GM04504 (cell line): ENCODE results near the gene LMAN2L.

Source experiments
- DNase-seq: peaks from one replicate; pipeline ENCODE4 v3.0.0-alpha.2; 2012; ENCODE audit warnings: low read depth

Gene LMAN2L

DNA sequence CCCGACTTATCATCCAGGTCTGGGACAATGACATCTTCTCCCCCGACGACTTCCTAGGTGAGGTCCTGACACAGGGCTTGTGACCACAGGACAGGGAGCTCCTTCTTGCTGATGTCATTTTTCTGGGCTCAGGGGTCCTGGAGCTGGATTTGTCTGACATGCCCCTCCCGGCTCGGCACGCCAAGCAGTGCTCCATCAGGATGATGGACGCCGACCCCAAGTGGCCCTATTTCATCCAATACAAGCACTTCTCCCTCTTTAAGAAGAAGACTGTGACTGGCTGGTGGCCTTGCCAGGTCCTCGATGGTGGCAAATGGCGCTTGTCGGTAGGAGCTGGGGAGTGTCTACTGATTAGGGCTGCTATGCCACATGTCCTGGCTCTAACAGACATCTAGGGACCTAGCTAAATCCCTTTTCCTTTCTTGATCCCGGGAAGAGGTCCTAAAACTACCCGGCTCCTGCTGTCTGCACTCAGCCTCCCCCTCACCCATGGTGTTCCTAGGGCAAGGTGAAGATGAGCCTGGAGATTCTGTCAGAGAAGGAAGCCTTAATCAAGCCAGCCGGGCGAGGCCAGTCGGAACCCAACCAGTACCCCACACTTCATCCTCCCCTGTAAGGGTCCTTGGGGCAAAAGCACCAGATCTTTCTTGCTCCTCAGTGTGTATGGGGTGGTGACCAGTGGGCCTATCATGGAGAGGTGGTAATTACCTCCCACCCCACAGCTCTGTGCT, 36.7 kb downstream of the LMAN2L start:
- DNase-seq: no peak

DNA sequence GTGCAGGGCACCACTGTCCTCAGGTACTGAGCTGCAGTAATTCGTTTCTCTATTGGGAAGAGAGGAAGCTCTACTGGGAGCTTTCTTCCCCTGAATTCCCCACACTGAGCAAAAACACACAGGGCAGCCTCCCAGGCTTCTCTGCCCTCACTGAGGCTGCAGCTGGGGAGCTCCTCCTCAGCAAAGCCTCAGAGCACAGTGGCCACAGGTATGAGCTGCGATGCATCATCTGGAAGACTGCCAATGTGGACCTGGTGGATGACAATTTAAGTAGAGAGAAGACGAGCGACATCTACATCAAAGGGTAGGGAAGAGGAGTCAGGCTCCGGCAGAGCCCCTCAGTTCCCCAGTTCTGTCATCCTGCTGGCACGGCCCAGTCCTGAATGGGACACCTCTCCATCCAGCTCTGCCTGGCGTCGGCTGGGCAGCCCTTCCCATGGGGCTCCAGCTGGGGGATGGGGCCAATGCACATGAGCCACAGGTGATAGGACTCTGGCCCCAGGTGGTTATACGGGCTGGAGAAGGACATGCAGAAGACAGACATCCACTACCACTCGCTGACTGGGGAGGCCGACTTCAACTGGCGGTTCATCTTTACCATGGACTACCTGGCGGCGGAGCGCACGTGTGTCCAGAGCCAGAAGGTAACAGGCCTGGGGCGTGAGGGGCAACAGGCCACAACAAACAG, 37.6 kb downstream of the LMAN2L start:
- DNase-seq: no peak

DNA sequence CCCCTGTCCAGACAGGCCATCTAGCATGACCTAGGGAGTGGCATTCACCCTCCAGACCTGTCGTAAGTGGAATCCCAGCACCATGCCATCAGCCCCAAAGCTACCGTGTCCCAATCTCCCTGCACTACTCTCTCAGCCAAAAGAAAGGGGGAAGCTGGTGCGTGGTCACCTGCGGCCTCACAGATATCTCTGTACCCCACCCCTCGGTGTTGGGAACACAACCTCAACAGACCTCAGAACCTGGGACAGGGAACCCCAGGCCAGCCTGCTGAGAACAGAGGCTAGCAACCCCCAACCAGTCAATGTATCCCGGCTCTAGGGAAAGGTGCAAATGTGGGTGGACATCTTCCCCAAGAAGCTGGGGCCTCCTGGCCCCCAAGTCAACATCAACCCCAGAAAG, 38.2 kb downstream of the LMAN2L start:
- no peak for DNase-seq

DNA sequence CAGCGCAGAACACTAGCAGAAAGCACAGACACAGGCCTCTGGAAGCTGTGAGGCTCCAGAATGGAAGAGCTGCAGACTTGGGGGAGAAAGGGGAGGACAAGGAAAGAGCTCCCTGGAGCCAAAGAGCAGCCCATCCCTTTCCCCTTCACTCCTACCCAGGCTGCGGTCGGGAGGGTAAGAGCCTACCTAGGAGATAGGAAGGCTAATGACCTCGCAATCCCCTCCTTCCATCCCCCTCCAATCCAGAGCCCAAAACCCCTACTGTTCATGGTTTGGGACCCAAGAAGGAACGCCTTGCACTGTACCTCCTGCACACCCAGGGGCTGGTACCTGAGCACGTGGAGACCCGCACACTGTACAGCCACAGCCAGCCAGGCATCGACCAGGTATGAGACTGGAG, 39.8 kb downstream of the LMAN2L start:
- DNase-seq: no peak

DNA sequence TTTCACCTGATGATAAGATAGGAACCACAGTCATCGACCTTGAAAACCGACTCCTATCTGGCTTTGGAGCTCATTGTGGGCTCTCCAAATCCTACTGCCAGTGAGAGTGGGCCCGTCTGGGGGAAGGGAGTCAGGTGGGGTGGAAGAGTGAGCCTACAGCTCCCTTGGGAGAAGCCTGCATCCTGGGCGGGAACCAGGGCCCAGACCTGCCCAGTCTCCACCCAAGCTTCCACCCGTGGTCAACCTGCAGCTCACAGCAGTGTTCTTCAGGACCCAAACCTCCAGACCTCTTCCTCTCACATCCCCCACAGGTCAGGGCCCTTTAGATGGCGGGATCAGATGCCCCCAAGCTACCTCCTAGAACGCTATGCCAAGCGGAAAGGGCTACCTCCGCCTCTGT, 40.2 kb downstream of the LMAN2L start:
- DNase-seq: no peak

DNA sequence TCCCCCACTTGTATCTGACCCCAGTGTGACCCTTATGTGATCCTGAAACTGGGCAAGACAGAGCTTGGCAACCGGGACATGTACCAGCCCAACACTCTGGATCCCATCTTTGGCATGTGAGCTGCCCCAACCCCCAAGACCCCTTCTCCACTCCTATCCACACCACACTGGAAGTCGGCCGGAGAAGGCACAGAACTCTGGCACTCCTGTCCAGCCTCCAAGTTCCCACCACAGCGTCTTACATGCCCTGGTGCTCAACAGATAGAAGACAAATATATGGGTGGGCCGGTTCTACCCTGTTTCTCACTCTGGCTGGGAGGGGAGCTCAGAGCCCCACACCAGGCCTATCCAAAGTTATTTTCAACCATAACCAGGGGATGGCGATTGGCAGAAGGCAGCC, 40.8 kb downstream of the LMAN2L start:
- no peak for DNase-seq

DNA sequence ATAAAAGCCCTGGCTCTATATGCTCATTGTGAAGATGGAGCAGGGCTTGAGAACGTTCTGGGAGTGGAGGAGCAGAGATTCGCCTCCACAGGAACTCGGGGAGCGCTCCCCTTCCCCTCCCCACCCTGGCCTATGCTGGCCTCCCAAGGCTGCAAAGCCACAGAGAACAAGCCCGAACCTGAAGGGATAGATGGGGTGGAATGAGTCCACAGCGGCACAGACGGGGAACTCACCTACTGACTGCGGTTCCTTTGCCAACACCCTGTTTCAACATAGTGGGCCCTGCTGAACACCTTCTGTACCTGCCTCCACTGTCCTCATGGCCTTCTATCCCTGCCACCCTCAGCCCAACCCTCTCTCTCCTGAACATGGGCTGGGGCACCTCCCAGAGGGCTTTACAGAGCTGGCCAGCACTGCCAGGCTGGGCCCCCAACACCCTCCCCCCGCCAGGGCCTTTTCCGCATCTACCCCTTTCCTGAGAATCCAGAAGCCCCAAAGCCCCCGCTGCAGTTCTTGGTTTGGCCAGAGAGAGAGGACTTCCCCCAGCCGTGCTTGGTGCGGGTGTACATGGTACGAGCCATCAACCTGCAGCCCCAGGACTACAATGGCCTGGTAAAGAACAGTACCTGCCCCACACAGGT, 41.5 kb downstream of the LMAN2L start:
- DNase-seq: no peak

DNA sequence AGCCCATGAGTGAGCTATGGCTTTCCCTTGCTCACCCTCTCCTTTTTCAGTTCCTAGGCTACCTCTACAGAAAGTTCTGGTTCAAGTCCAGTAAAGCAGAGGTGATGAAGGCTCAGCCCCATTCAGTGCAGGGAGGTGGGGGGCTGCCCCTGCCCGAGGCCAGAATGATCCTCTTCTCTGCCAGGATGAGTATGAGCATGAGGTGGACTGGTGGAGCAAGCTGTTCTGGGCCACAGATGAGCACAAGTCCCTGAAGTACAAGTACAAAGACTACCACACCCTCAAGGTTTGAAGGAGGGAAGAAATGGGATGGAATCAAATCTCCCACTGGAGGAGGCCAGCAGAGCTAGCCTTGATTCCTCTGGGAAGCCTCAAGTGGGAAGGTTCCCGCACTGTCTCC, 42.4 kb downstream of the LMAN2L start:
- no peak for DNase-seq

DNA sequence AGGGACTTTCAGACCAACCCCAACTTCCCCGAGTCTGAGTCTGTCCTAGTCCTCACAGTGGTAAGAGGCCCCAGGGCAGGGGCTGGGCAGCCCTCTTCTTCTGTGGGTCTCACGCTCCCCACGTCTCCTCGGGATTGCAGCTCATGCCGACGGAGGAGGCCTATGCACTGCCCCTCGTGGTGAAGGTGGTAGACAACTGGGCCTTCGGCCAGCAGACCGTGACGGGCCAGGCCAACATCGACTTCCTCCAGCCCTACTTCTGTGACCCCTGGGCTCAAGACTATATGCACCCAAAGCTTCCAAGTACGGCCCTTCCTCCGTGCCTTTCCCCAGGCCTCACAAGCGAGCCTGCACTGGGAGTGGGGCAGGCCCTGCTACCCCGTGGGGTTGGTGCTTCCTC, 44.3 kb downstream of the LMAN2L start:
- no peak for DNase-seq

DNA sequence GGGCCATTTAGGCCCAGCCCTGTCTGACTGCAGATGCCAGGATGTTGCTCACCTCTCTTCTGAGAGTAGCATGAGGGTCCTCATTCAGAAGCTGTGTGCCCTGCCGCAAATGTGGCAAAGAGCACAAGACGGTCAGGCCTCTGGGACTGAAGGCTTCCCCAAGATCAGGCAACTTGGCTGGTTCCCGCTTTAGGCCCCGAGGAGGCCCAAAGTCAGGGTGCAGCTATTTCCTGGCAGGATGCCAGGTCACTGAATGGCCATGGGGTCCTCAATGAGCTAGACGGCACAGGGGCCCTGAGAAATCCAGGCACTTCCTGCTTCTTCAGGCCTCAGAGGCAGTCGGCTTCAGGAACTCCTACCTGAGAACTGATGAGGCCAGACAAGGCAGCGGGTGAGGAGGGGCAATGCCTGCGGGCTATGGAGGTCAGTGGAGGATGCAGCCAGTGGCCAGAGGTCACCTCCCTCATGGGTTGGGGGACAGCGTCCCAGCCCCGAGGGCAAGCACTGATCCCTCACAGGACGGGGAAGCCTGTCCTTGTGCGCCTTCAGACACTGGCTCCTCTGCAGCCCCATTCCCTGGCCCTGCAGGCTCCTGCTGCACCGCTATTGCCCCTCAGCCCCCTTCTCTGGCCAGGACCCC, 44.9 kb downstream of the LMAN2L start:
- no peak for DNase-seq

DNA sequence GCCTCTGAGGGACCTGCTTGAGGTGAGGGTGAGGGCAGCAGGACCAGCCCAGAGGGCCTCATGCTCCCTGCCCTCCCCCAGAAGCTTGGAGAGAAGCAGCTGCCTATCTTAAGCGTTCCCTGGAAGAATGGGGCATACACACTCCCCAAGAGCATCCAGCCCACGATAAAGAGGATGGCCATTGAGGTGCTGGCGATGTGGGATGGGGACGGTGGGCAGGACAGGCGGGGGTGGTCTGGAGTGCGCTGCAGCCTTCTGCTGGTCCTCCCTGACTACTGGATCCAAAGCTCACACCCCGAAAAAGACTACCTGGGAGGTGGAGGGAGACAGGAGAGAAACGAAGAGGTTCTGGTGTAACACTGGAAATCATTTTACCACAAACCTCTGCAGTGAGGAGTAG, 45.6 kb downstream of the LMAN2L start:
- no peak for DNase-seq

DNA sequence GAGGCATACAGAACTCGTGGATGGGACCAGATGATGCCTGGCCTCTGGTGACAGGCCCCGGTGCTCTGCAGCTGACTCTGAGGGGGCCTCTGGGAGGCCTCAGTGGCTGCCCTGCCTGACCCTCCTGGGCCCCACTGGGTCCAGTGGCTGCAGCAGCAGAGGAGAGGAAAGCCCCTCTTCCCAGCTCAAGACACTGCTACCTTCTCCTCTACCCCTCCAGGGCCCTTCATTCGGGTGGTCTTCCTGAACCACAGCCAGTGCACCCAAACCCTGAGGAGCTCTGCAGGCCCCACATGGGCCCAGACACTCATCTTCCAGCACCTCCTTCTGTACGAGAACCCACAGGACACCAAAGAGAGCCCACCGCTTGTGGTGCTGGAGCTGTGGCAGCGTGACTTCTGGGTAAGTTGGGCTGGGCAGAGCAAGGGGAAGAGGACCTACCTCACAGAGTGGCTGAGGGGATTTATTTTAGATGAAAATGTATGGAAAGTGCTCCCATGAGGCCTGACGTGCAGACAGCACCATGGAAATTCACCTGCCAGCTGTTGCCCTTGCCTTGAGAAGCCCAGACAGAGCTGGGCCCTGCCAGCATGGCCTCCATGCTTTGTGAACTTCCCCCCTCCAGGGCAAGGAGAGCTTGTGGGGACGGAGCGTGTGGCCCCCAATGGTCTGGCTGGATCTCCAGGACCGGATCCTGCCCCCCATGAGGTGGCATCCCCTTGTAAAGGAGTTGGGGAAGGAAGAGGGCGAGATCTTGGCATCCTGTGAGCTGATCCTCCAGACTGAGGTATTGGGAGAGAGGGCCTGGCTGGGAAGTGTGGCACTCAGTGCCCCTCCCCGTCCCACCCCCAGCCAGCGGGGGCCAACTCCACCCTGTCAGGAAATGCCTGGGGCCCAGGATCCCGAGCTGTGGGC, 46.3 kb downstream of the LMAN2L start:
- no peak for DNase-seq

DNA sequence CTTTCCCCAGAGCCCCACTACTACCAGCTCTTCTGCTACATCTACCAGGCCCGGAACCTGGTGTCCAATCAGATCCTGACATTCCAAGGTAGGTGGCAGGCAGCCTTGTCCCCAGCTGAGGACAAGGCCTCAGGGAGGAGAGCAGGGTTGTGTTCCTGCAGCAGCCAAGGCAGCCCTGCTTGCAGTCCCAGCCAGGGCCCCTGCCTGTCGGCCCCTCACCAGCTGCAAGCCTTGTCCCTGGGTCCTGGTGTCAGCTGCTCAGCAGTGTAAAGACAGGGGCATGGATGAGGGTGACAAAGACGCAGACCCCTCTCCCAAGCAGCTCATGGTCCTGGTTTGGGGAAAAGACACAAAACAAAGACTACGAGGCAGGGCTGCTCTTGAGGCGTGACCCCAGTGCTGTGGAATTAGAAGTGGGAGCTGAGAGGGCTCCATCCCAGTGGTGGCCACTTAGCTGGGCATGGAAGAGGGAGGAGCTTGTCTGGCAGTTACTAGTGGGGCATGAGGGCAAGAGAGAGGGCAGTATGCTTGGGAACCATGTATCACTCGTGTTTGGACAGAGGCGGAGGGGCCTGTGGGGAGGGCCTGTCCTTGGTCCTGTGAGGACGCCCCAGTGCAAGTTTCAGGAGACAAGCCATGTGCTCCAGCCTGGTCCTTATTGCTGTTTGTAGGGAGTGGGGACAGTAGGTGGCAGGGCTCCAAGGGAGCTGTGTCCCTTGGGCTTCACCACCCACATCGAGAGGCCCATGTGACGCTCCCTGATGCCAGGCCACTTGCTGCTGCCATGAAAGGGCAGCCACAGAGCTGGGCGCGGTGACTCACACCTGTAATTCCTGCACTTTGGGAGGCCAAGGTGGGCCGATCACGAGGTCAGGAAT, 47.5 kb downstream of the LMAN2L start:
- no peak for DNase-seq

DNA sequence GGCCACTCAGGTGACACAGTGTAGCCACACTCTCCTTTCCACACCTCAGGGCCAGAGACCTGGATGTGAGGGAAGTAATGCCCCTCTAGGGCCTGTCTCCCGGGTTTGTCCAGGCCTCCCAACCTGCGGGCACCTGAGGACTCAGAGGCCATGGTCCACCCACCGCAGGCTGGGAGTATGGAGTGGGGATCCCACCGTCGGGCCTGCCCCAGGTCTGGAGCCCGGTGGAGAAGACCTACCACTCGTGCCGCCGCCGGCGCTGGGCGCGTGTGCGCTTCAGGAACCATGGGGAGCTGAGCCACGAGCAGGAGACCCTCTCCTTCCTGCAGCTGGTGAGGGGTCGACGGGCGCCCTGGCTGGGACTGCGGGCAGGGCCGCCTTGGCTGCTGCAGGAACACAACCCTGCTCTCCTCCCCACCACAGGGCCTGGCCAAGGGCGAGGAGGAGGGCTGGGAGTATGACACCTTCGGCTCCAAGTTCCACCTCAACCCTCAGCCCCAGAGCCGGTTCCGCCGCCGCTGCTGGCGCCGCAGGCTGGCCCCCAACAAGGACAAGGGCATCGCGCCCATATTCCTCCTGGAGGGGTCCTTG, 48.7 kb downstream of the LMAN2L start:
- DNase-seq: no peak

DNA sequence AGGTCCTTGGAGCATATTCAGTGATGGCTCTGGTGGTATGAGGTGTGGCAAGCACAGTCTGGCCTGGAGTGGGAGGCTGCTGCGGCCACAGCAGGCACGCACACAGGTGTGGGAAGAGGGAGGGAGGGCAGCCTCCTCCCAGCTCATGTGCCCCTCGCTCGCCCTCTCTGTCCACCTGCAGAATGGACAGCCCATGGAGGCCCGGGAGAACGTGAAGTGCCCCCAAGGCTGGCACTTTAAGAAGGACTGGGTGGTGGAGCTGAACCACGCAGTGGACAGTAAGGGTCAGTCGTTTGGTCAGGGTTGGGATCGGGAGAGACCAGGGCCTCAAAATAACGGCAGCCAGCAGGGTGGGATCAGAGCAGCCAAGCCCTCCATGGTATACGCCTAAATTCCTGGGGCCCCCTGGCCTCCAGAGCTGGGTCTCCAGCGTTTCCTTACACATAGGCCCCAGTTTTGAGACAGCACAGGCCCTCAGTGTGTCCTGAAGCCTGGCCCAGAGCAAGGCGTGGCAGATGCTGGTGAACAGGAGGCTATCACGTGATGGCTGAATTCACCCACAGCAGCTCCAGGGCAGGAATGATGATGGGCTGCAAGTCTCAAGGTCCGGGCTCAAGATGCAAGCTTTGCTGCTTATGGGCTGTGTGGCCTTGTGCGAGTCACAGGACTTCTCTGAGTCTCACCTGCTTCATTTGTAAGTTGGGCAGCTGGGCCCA, 49.4 kb downstream of the LMAN2L start:
- no peak for DNase-seq

DNA sequence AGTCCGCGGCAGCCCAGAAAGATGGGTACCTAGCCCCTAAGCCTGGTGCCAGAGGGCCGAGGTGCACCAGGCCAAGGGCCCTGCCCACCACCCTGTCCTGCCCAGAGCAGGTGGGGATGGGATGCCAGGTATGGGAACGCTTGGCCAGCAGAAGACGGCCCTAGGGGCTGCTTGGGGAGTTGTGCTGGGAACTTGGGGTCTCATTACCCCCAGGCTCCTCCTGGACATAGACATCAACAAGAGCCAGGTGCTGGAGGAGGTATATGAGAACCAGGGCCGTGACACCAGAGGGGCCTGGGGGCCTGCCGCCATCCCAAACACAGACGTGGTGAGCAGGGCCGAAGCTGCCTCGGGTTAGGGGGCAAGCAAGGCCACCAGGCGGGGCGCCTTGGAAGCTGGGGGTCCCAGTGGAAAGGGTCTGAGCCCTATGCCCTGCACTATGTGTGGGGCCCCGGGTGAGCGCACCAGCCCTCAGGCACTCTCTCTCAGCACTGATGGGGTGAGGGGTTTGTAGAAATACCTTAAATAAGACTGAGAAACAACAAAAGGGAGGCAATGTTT, 50.4 kb downstream of the LMAN2L start:
- DNase-seq: no peak

DNA sequence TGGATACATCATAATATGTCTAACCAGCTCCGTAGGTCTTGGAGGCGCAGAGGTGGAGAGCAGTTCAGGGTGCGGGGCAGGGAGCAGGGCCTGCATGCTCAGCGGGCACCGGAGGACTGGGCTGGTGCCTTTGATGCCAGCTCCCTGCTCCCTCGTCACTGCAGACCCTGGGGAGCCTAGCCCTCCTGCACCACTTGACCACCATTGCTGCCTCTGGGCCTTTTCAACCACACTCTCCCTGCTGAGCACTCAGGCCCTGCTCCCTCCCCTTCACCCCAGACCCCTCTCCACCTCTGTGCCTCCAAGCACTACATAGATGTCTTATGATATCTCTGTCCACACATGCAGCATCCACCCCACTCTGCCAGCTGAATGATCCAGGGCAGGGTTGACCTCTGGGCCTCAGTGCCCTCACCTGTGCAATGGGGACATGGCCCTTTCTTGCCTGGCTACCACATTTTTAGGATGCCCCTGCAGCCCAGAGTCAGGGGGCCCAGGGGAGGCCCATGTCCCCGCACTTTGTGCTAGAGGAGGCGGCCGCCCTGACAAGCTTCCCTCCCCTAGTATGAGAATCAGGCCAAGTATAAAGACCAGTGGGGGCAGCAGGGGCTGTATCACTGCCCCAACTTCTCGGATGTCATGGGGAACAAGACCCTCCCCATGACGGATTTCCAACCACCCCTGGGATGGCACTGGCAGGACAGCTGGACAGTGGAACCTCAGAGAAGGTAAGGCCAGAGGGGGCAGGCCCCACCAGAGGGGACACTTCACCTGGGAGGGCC, 51.0 kb downstream of the LMAN2L start:
- DNase-seq: no peak
